OCI-LY3 (cell line): ENCODE results near the gene GRAMD1A.
A peak's percentile ranks its signal among the peaks of the same experiment; 100 is the strongest.

ENCODE experiments used
- H2AFZ ChIP-seq: fragments of 200-600, 300-600 bp; shearing (Covaris generic); 2 replicates; pipeline ENCODE4 v1.6.0; 2014; ENCODE audit warnings: antibody characterized with exemption, low read depth, low read length
- H3K27ac ChIP-seq: fragments of 200-600, 300-600 bp; sonication (generic); 2 replicates; pipeline ENCODE4 v1.5.1; 2014; ENCODE audit warnings: mild to moderate bottlenecking, low read length, moderate library complexity, mixed read lengths
- H3K27me3 ChIP-seq: fragments of 200-600, 300-600 bp; sonication (generic); 2 replicates; pipeline ENCODE4 v1.6.1; 2014; ENCODE audit warnings: low read depth, low read length, mixed read lengths
- H3K36me3 ChIP-seq: fragments of 200-600, 300-600 bp; sonication (generic); replicated peaks from 2 replicates; pipeline ENCODE3; 2014; ENCODE audit warnings: low read depth, low read length, mixed read lengths
- H3K4me1 ChIP-seq: fragments of 300-600, 200-600 bp; sonication (generic); 2 replicates; pipeline ENCODE4 v1.6.1; 2014; ENCODE audit warnings: low read length, mixed read lengths
- H3K4me2 ChIP-seq: fragments of 200-600, 300-600 bp; sonication (generic); 2 replicates; pipeline ENCODE4 v1.6.1; 2014; ENCODE audit warnings: low read length, mixed read lengths
- H3K4me3 ChIP-seq: fragments of 300-600, 200-600 bp; sonication (generic); 2 replicates; pipeline ENCODE4 v1.5.1; 2014; ENCODE audit warnings: antibody characterized with exemption, mild to moderate bottlenecking, low read length, moderate library complexity
- H3K79me2 ChIP-seq: fragments of 300-600, 200-600 bp; shearing (Covaris generic); 2 replicates; pipeline ENCODE4 v1.6.1; 2014; ENCODE audit warnings: mild to moderate bottlenecking, low read length, mixed read lengths
- H3K9ac ChIP-seq: fragments of 300-600, 200-600 bp; shearing (Covaris generic); 2 replicates; pipeline ENCODE4 v1.6.0; 2014; ENCODE audit warnings: mild to moderate bottlenecking, low read length, moderate library complexity
- H3K9me3 ChIP-seq: fragments of 200-600, 300-600 bp; shearing (Covaris generic); 2 replicates; pipeline ENCODE4 v1.6.1; 2014; ENCODE audit warnings: low read length, mixed read lengths; ENCODE audit not compliant: insufficient read depth
- H4K20me1 ChIP-seq: fragments of 200-600, 300-600 bp; sonication (generic); 2 replicates; pipeline ENCODE4 v1.6.1; 2016; ENCODE audit warnings: low read length, mixed read lengths; ENCODE audit not compliant: insufficient read depth
- CTCF ChIP-seq: fragments of 200-600, 300-600 bp; sonication (generic); IDR thresholded peaks from 2 replicates; pipeline ENCODE4 v1.5.1; 2014; ENCODE audit warnings: antibody characterized with exemption, low read length, low read depth
- EZH2phosphoT487 ChIP-seq: fragments of 200-600 bp; shearing (Covaris generic); IDR thresholded peaks from 2 replicates; pipeline ENCODE4 v1.6.1; 2018; ENCODE audit warnings: antibody characterized with exemption, mixed run types, low read depth

The GRAMD1A gene

GRCh38 chr19:34998777-34999497 lies 1.2 kb upstream of the GRAMD1A start:
- Histone ChIP-seq H3K27me3 (no peaks in the 10 kb centered on the region), H3K4me2 (peak overlapping the region; percentile 77), H3K9ac (peak overlapping the region; percentile 93), H4K20me1 (peaks cover 20% of the 10 kb centered on the region; the same call in 1 of the 2 replicates), H3K4me1 (peaks cover 17% of the 10 kb centered on the region; the same call in 1 of the 2 replicates), H3K36me3 (peaks cover 14% of the 10 kb centered on the region), H3K4me3 (peak overlapping the region; percentile 96), H3K27ac (no peak overlapping the region), H3K79me2 (peaks cover 43% of the 10 kb centered on the region), H3K9me3 (no peaks in the 10 kb centered on the region), H2AFZ (0 out of 2 replicates have a peak overlapping the region, but pooled peaks have one; percentile 80)
- TF ChIP-seq EZH2phosphoT487: no peak
- TF ChIP-seq CTCF: no peak

- Histone ChIP-seq H2AFZ (no peak overlapping the region), H3K4me2 (peak overlapping the region; percentile 77), H3K27me3 (no peaks in the 10 kb centered on the region), H3K9me3 (no peaks in the 10 kb centered on the region), H4K20me1 (peaks cover 31% of the 10 kb centered on the region), H3K4me1 (peaks cover 17% of the 10 kb centered on the region; the same call in 1 of the 2 replicates), H3K4me3 (peak overlapping the region; percentile 96), H3K79me2 (peaks cover 55% of the 10 kb centered on the region), H3K36me3 (peaks cover 14% of the 10 kb centered on the region), H3K27ac (peak overlapping the region; percentile 67), H3K9ac (peak overlapping the region; percentile 93)
- TF ChIP-seq EZH2phosphoT487 (no peak), CTCF (no peak)
Observed at GRCh38 chr19:35000338-35000646, 169 bp downstream of the GRAMD1A start.

GRCh38 chr19:35000647-35001501 lies 751 bp downstream of the GRAMD1A start:
- no peak for TF ChIP-seq EZH2phosphoT487
- TF ChIP-seq CTCF: no peak
- Histone ChIP-seq H3K4me1 (peaks cover 17% of the 10 kb centered on the region; the same call in 1 of the 2 replicates), H3K27ac (peak overlapping the region; percentile 67), H3K4me3 (peak overlapping the region; percentile 96), H3K79me2 (peaks cover 61% of the 10 kb centered on the region), H3K36me3 (peaks cover 19% of the 10 kb centered on the region), H2AFZ (peak overlapping the region; percentile 53; the same call in 1 of the 2 replicates), H4K20me1 (peaks cover 35% of the 10 kb centered on the region), H3K4me2 (peak overlapping the region; percentile 77), H3K27me3 (no peaks in the 10 kb centered on the region), H3K9ac (peak overlapping the region; percentile 93), H3K9me3 (no peaks in the 10 kb centered on the region)

- no peak overlapping the region for H3K4me3 ChIP-seq
- peaks cover 72% of the 10 kb centered on the region for H3K79me2 ChIP-seq
- no peak overlapping the region for H3K9ac ChIP-seq
- no peak overlapping the region for H3K27ac ChIP-seq
- no peak overlapping the region for H2AFZ ChIP-seq
- H3K27me3 ChIP-seq: no peaks in the 10 kb centered on the region
- TF ChIP-seq CTCF (no peak), EZH2phosphoT487 (no peak)
- H3K36me3 ChIP-seq: peaks cover 26% of the 10 kb centered on the region
- H3K4me2 ChIP-seq: peak overlapping the region; percentile 77
- no peaks in the 10 kb centered on the region for H3K9me3 ChIP-seq
- H3K4me1 ChIP-seq: peaks cover 17% of the 10 kb centered on the region; the same call in 1 of the 2 replicates
- peaks cover 39% of the 10 kb centered on the region for H4K20me1 ChIP-seq
Observed at GRCh38 chr19:35002037-35002535, 2.0 kb downstream of the GRAMD1A start.
